Natural killer cell (primary cell): Measurements from ENCODE around the gene PSME2. TPM values are rescaled to one million over a fixed set of nuclear protein-coding genes. Genes with fewer than 3 reads are reported as not detected.

Source experiments
- ATAC-seq, 3 donors: fragments of 150-1000 bp in 2 of 3; fragments of 200-7000 bp in 1 of 3; cut with Tn5 transposase; 1 replicate in 1 of 3; 2 replicates in 2 of 3; pipeline ENCODE4 v1.10.0; 2021; ENCODE audit warnings: mild to moderate bottlenecking in 2 of 3, moderate library complexity in 2 of 3
- DNase-seq, 2 donors: peaks; one replicate each; pipeline versions ENCODE4 v3.0.0 to v3.0.0-alpha.2; 2013 to 2021; ENCODE audit warnings: mixed read lengths in 1 of 2
- H3K27ac ChIP-seq: one replicate; pipeline ENCODE4 v1.5.1; 2013; ENCODE audit warnings: mild to moderate bottlenecking, low read length
- H3K27me3 ChIP-seq: one replicate; pipeline ENCODE4 v1.6.1; 2013; ENCODE audit warnings: low read length; ENCODE audit not compliant: control insufficient read depth, insufficient read depth
- H3K36me3 ChIP-seq: one replicate; pipeline ENCODE4 v1.6.1; 2013; ENCODE audit warnings: low read length; ENCODE audit not compliant: control insufficient read depth, insufficient read depth
- H3K4me1 ChIP-seq: one replicate; pipeline ENCODE4 v1.6.1; 2013; ENCODE audit warnings: low read length; ENCODE audit not compliant: control insufficient read depth, insufficient read depth
- H3K4me3 ChIP-seq: one replicate; pipeline ENCODE4 v1.5.1; 2013; ENCODE audit warnings: low read length
- H3K9me3 ChIP-seq: one replicate; pipeline ENCODE4 v1.6.1; 2013; ENCODE audit warnings: low read length; ENCODE audit not compliant: control insufficient read depth, insufficient read depth
- H3K27ac Mint-ChIP-seq, 2 donors: one replicate each; pipeline ENCODE4 v1.8.0; 2022; ENCODE audit warnings: mild to moderate bottlenecking in 2 of 2, mixed read lengths in 2 of 2, moderate library complexity in 1 of 2
- H3K27me3 Mint-ChIP-seq, 2 donors: one replicate each; pipeline ENCODE4 v1.8.0; 2022; ENCODE audit warnings: low read depth in 2 of 2, mixed read lengths in 2 of 2
- H3K36me3 Mint-ChIP-seq: one replicate; pipeline ENCODE4 v1.8.0; 2022; ENCODE audit warnings: mixed read lengths
- H3K4me1 Mint-ChIP-seq, 2 donors: one replicate each; pipeline ENCODE4 v1.8.0; 2022; ENCODE audit warnings: mixed read lengths in 2 of 2
- H3K4me3 Mint-ChIP-seq: one replicate; pipeline ENCODE4 v1.8.0; 2022; ENCODE audit warnings: mild to moderate bottlenecking, moderate library complexity, mixed read lengths
- H3K9me3 Mint-ChIP-seq, 2 donors: one replicate each; pipeline ENCODE4 v1.8.0; 2022; ENCODE audit warnings: mixed read lengths in 2 of 2
- WGBS: methylation state at CpG from one replicate; pipeline ENCODE4 v1.1.7; 2013; ENCODE audit warnings: missing lambda C conversion rate; ENCODE audit not compliant: insufficient coverage; 5-methylcytosine and 5-hydroxymethylcytosine counted together
- intact Hi-C: fragments of 100-400 bp; cut with micrococcal nuclease; formaldehyde crosslinking; loops from one replicate; pipeline ENCODE4 v1.14.2; 2022
- total RNA-seq, 4 donors: library from RNA; stranded (reverse); fragments of 120-200 nt in 1 of 4; gene quantifications; one replicate each; pipeline versions ENCODE4 v1.2.3 to v1.2.4, GENCODE V29; 2013 to 2022
- TF ChIP-seq, protein P1 (sequence below): fragments of 200-600 bp; IDR thresholded peaks from one replicate; pipeline ENCODE4 v1.8.0; 2022; ENCODE audit warnings: antibody characterized with exemption

The PSME2 gene
- total RNA-seq, 3 donors from 2014 or later (not counting 1 experiment from before 2014, with no cell fraction given), result 193 to 237 (median 234) TPM

DNA sequence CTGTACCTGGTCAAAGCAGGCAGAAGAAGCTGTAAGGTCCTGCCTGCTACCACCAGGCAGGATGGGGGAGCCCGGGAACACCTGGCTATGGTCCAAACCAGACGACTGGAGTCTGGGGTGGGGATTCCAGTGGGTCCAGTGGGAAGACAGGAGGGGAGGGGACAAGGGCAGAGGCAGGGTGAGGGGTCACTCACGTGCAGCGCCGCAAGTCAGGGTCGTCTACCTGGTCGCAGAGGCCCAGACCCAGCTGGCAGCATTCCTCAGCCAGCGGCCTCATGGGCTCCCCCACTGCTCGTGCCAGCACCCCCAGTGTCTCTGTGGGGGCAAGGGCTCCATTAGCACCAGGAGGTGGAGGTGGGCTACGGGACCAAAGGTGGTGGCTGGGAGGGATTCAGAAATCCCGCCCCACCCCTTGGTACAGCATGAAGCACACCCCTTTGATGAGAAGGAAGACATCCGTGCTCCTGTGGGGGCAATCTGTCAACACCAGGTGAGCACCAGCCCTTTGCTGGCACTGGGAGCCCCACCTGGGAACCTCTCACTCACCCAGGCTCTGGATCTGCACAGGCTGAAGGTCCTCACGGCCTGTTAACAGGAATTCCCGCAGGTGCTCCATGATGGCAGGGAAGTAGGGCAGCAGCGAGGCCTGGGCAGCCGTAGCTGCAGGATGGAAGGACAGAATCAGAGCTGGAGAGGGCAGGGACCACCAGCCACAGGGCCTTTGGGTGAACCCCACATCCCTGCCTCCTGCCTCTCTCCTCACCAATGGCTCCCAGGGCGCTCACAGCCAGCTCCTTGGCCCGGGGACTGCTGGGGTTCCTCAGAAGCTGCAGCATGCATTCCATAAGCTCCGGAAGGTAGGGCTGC, 37.9 kb upstream of the PSME2 start:
- TF ChIP-seq, protein P1, sequence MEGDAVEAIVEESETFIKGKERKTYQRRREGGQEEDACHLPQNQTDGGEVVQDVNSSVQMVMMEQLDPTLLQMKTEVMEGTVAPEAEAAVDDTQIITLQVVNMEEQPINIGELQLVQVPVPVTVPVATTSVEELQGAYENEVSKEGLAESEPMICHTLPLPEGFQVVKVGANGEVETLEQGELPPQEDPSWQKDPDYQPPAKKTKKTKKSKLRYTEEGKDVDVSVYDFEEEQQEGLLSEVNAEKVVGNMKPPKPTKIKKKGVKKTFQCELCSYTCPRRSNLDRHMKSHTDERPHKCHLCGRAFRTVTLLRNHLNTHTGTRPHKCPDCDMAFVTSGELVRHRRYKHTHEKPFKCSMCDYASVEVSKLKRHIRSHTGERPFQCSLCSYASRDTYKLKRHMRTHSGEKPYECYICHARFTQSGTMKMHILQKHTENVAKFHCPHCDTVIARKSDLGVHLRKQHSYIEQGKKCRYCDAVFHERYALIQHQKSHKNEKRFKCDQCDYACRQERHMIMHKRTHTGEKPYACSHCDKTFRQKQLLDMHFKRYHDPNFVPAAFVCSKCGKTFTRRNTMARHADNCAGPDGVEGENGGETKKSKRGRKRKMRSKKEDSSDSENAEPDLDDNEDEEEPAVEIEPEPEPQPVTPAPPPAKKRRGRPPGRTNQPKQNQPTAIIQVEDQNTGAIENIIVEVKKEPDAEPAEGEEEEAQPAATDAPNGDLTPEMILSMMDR, result no peak
- intact Hi-C loops, result no loop called here
- DNase-seq, result no peak
- Histone ChIP-seq H3K4me3 (no peak overlapping the region), H3K27ac (no peak overlapping the region), H3K36me3 (peaks cover 49% of the 10 kb centered on the region), H3K9me3 (no peaks in the 10 kb centered on the region), H3K4me1 (peaks cover 23% of the 10 kb centered on the region), H3K27me3 (no peaks in the 10 kb centered on the region)
- WGBS, result 96% methylated on average over 19 of the region's 19 CpGs
- H3K4me1 Mint-ChIP-seq, result peaks cover 19 to 25% of the 10 kb centered on the region in 2 donors
- no peak overlapping the region for H3K27ac Mint-ChIP-seq
- H3K27me3 Mint-ChIP-seq, result no peaks in the 10 kb centered on the region
- no peak overlapping the region for H3K4me3 Mint-ChIP-seq
- no peaks in the 10 kb centered on the region for H3K9me3 Mint-ChIP-seq
- no peak for ATAC-seq
- peaks cover 6% of the 10 kb centered on the region for H3K36me3 Mint-ChIP-seq

- no peak overlapping the region for H3K4me3 Mint-ChIP-seq
- Histone ChIP-seq H3K4me3 (no peak overlapping the region), H3K36me3 (peaks cover 62% of the 10 kb centered on the region), H3K27me3 (no peaks in the 10 kb centered on the region), H3K27ac (no peak overlapping the region), H3K4me1 (peaks cover 12% of the 10 kb centered on the region), H3K9me3 (no peaks in the 10 kb centered on the region)
- ATAC-seq, result no peak
- DNase-seq, result no peak
- WGBS, result 97% methylated on average over 15 of the region's 15 CpGs
- peaks cover 12% of the 10 kb centered on the region in 2 donors for H3K4me1 Mint-ChIP-seq
- intact Hi-C loops, result no loop called here
- H3K9me3 Mint-ChIP-seq, result no peaks in the 10 kb centered on the region
- H3K36me3 Mint-ChIP-seq, result peaks cover 6% of the 10 kb centered on the region
- TF ChIP-seq, protein P1, result no peak
- peak overlapping the region in 1 of 2 donors; percentile 47 for H3K27ac Mint-ChIP-seq
- H3K27me3 Mint-ChIP-seq, result no peaks in the 10 kb centered on the region
Measured at GRCh38 chr14:24183014-24183481, 36.6 kb upstream of the PSME2 start.

DNA sequence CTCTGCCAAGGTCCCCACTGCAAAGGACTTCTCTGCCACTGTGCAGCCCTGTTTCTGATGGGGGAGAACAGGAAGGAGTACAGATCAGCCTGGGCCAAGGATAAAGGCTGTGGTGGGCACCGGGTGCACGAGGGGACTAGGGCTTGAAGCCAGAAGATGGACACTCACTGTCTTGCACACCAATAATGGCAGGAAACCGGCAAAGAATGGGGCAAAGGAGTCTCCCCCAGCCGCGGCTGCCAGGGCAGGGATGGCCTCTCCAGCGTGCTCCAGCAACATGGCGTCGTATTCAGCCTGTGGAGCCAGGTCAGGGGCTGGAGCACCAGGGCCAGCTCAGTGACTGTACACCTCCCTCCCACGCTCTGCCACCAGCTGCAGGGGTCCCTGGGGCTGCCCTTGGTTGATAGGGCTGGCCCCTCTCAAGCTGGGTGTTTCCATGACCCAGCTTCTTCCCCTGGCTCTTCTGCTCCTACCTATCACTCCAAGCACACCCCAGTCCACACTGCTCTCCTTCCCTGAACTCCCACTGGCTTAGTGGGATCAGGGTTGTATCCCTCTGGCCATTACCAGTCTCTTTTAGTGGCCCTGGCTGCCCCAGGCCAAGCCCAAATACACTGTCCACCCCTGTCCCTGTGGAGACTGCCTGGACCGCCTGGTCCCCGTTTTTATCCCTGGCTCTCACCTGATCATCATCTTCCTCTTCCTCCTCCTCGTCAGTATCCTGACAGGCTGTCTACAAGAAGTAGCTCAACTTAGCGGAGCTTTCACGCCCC, 35.9 kb upstream of the PSME2 start:
- Mint-ChIP-seq H3K9me3 (no peaks in the 10 kb centered on the region), H3K27ac (peak overlapping the region in 1 of 2 donors; percentile 47), H3K4me3 (peak overlapping the region; percentile 13), H3K27me3 (no peaks in the 10 kb centered on the region), H3K4me1 (peaks cover 4% of the 10 kb centered on the region in 2 donors), H3K36me3 (peaks cover 6% of the 10 kb centered on the region)
- no peak overlapping the region for H3K4me3 ChIP-seq
- peaks cover 4% of the 10 kb centered on the region for H3K4me1 ChIP-seq
- TF ChIP-seq, protein P1, result no peak
- no peaks in the 10 kb centered on the region for H3K27me3 ChIP-seq
- no peaks in the 10 kb centered on the region for H3K9me3 ChIP-seq
- no peak for ATAC-seq
- 90% methylated on average over 11 of the region's 14 CpGs for WGBS
- peaks cover 68% of the 10 kb centered on the region for H3K36me3 ChIP-seq
- DNase-seq, result no peak
- no peak overlapping the region for H3K27ac ChIP-seq
- intact Hi-C loops, result no loop called here
